Osteocyte (in vitro differentiated cells): ENCODE data around the gene DOHH. TPM values are rescaled to one million over a fixed set of nuclear protein-coding genes. Genes with fewer than 3 reads are reported as not detected.

Experiments
- DNase-seq: peaks from one replicate; pipeline ENCODE4 v3.0.0; 2021; ENCODE audit warnings: mixed read lengths; ENCODE audit not compliant: unreplicated experiment; ENCODE audit errors: extremely low spot score
- H3K27ac Mint-ChIP-seq: one replicate; pipeline ENCODE4 v1.8.0; 2021; ENCODE audit warnings: mild to moderate bottlenecking, mixed read lengths; ENCODE audit not compliant: unreplicated experiment
- H3K27me3 Mint-ChIP-seq: one replicate; pipeline ENCODE4 v1.8.0; 2021; ENCODE audit warnings: mixed read lengths; ENCODE audit not compliant: unreplicated experiment
- H3K36me3 Mint-ChIP-seq: one replicate; pipeline ENCODE4 v1.8.0; 2021; ENCODE audit warnings: mixed read lengths; ENCODE audit not compliant: unreplicated experiment
- H3K4me1 Mint-ChIP-seq: one replicate; pipeline ENCODE4 v1.8.0; 2021; ENCODE audit warnings: mixed read lengths; ENCODE audit not compliant: unreplicated experiment
- H3K4me3 Mint-ChIP-seq: one replicate; pipeline ENCODE4 v1.8.0; 2021; ENCODE audit warnings: mild to moderate bottlenecking, moderate library complexity, mixed read lengths; ENCODE audit not compliant: unreplicated experiment
- H3K9me3 Mint-ChIP-seq: one replicate; pipeline ENCODE4 v1.8.0; 2021; ENCODE audit warnings: mixed read lengths; ENCODE audit not compliant: unreplicated experiment
- total RNA-seq: library from RNA; stranded (reverse); gene quantifications from 2 replicates; pipeline ENCODE4 v1.2.1, GENCODE V29; 2021
- TF ChIP-seq, protein P1 (sequence below): fragments of 200-600 bp; sonication (generic); IDR thresholded peaks from 2 replicates; pipeline ENCODE4 v1.5.0; 2021; ENCODE audit warnings: antibody characterized with exemption, mild to moderate bottlenecking, moderate library complexity

DOHH gene
- total RNA-seq, 1 donor from 2014 or later: 10.8 TPM

DNA sequence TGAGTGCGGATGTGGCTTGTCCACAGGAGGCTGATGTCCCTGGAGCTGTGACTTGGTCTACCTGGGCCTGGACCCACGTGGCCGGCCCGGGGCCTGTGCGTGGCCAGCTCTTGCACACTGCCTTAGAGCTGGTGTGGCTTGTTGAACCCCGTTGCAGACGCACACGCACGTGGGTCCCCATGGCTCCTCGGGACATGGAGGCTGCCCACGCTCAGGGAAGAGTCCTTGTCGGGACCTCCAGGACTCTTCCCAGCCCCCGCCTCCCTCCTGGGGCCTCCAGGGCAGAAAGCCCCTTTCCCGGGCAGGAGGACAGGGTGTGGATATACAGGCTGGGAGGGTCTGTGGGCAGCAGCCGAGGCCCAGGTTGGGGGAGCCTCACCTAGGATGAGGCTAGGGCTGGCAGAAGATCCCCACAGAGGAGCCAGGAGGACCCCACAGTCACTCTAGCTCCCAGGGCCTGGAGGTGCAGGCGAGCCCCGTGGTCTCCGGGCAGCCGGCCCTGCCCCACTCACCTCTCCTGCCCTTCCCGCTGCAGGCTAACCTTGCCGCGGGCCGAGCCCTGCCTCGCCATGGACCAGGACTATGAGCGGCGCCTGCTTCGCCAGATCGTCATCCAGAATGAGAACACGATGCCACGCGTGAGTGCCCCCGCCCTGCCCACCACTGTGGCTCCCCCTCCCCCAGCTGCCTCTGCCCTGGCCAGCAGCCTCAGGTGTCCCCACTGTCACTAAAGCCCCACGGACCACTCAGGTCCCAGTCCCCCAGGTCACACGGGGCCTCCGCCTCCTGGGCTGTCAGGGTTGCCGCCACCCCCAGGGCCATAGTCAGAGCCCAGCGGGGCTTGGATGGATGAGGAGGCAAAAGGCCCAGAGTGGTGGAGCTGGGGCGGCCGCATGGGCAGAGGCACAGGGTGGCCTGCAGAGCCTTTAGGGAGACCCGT, 22.2 kb upstream of the DOHH start:
- no peak for DNase-seq
- no peaks in the 10 kb centered on the region for H3K4me1 Mint-ChIP-seq
- H3K27me3 Mint-ChIP-seq: no peaks in the 10 kb centered on the region
- peaks cover 9% of the 10 kb centered on the region for H3K36me3 Mint-ChIP-seq
- no peak overlapping the region for H3K27ac Mint-ChIP-seq
- no peaks in the 10 kb centered on the region for H3K9me3 Mint-ChIP-seq
- TF ChIP-seq, protein P1, sequence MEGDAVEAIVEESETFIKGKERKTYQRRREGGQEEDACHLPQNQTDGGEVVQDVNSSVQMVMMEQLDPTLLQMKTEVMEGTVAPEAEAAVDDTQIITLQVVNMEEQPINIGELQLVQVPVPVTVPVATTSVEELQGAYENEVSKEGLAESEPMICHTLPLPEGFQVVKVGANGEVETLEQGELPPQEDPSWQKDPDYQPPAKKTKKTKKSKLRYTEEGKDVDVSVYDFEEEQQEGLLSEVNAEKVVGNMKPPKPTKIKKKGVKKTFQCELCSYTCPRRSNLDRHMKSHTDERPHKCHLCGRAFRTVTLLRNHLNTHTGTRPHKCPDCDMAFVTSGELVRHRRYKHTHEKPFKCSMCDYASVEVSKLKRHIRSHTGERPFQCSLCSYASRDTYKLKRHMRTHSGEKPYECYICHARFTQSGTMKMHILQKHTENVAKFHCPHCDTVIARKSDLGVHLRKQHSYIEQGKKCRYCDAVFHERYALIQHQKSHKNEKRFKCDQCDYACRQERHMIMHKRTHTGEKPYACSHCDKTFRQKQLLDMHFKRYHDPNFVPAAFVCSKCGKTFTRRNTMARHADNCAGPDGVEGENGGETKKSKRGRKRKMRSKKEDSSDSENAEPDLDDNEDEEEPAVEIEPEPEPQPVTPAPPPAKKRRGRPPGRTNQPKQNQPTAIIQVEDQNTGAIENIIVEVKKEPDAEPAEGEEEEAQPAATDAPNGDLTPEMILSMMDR: no peak
- no peak overlapping the region for H3K4me3 Mint-ChIP-seq

DNA sequence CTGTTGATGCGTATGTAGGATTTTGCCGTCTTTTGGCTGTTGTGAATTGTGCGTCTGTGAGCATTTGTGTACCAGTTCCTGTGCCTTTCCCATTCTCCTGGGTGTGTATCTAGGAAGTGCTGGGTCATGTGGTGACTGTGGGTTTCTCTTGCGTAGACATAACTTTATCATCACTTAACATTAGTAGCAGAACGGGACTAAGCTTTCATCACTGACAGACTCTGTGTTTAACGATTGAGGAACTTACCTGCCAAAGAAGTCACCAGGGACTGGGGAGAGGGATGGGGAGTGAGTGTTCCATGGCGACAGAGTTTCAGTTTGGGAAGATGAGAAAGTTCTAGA, 20.6 kb upstream of the DOHH start:
- H3K9me3 Mint-ChIP-seq: no peaks in the 10 kb centered on the region
- no peak for DNase-seq
- H3K4me3 Mint-ChIP-seq: no peak overlapping the region
- TF ChIP-seq, protein P1: no peak
- peaks cover 8% of the 10 kb centered on the region for H3K36me3 Mint-ChIP-seq
- no peak overlapping the region for H3K27ac Mint-ChIP-seq
- H3K4me1 Mint-ChIP-seq: peaks cover 4% of the 10 kb centered on the region
- H3K27me3 Mint-ChIP-seq: no peaks in the 10 kb centered on the region

DNA sequence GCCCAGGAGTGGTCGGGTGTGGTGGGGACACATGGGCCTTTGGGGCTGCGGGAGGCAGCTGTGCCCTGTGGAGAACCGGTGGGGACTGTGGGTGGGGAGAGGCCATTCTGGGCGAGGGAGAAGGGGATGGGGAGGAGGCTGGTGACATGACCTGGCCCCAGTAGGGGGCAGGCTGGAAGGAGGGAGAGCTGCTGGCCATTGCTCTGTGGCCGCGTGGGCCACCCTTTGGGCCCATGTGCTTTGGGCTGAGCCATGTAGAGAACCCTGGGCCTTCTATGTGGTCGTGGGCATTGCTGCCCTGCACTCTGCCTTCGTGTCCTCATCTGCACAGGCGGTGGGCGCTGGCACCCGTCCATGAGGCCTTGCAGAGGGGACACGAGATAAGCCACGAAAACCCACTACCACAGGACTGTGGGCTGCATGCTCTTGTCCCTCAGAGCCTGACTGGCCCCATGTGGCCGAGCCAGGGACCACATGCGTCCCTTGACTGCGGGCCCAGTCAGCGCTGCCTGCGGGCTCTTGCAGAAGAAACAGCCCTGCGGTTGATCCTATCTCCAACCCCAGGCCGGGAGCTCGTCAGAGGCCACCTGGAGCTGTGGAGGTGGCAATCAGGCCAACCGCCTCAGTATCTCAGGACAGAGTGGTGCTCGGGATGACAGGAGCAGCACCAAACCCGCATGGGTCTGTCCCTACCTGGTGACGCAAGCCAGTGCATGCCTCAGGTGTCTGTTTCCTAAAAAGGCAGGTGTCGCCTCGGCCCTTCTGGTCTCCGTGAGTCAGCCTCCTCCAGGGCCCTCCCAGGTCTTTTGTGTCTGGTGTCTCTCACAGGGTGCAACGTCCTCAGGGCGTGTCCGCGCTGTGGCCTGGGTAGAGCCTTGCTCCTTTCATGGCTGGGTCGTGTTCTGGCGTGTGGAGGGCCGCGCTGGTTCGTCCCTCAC, 20.0 kb upstream of the DOHH start:
- no peak for DNase-seq
- Mint-ChIP-seq H3K9me3 (no peaks in the 10 kb centered on the region), H3K4me1 (peaks cover 7% of the 10 kb centered on the region), H3K4me3 (no peak overlapping the region), H3K36me3 (peaks cover 8% of the 10 kb centered on the region), H3K27ac (no peak overlapping the region), H3K27me3 (no peaks in the 10 kb centered on the region)
- TF ChIP-seq, protein P1: no peak

DNA sequence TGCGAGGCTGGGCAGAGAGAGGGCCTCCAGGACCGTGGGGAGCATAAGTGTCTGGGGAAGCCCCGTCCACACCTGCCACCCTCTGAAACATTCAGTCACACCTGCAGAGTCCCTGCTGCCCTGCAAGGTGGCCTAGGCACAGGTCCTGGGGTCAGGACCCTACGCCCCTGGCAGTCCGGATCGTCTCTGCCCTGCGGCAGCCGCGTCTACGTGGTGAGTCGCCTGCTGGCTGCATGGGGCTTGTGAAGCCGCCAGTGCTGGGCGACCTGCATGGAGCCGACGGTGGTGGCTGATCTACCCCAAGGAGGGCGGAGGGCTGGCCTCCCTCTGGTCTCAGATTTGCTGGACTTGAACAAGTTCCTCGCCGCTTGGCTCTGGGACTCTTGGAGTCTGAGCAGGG, 18.7 kb upstream of the DOHH start:
- Mint-ChIP-seq H3K4me1 (peaks cover 16% of the 10 kb centered on the region), H3K27ac (no peak overlapping the region), H3K4me3 (no peak overlapping the region), H3K36me3 (peaks cover 6% of the 10 kb centered on the region), H3K27me3 (no peaks in the 10 kb centered on the region), H3K9me3 (no peaks in the 10 kb centered on the region)
- DNase-seq: no peak
- TF ChIP-seq, protein P1: no peak

DNA sequence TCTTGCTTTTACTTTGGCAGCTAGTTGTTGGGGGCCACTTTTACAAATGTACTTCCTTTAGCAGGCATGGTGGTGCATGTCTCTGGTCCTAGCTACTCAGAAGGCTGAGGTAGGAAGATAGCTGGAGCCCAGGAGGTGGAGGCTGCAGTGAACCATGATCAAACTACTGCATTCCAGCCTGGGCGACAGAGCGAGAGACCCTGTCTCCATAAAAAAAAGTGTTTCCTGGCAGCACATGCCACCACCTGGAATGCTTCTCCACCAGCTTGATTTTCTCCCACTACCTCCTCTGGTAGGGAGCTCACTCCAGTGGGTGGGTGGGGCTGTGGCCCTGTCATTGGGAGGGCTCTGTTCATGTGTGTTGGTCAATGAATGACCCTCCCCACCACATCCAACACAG, 18.2 kb upstream of the DOHH start:
- peaks cover 2% of the 10 kb centered on the region for H3K36me3 Mint-ChIP-seq
- TF ChIP-seq, protein P1: no peak
- H3K27me3 Mint-ChIP-seq: no peaks in the 10 kb centered on the region
- no peaks in the 10 kb centered on the region for H3K9me3 Mint-ChIP-seq
- no peak overlapping the region for H3K4me3 Mint-ChIP-seq
- DNase-seq: no peak
- no peak overlapping the region for H3K27ac Mint-ChIP-seq
- peaks cover 21% of the 10 kb centered on the region for H3K4me1 Mint-ChIP-seq
